ENCODE measurements around the gene ZFP36L2.

Gene ZFP36L2

DNA sequence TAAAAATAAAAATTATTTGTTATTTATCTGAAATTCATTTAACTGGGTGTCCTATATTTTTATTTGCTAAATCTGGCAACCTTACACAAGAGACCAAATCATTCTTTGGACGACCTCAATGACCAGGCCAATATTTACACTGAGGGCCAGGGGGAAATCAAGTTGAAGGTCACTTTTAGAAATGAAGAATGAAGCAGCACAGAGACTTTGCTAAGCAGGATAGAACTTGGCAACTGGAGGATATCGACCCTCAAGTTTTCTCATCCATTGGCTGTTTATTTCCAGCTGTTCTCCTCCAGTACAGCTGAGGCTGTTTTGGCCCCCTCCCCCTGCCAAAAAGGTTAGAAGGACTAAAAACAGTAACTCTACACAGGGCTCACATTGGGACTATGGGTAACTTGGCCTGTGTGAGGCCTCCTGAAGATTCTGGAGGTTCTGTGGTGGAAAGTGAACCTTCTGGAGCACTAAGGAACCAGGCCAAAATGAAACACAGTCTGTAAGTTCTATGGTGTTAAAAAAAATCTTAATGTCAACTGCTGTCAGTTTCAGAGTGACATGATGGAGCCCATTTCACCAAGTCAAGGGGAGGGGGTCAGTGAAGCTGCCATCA is 32.2 kb upstream of the ZFP36L2 start:
- no peaks in the 10 kb centered on the region for H3K9me3 ChIP-seq (replicated peaks in 1 of 2; ENCODE audit: control insufficient read depth in 2 of 2, insufficient read depth in 1 of 2, low read depth in 1 of 2, low read length in 2 of 2)
- H3K79me1 ChIP-seq (ENCODE audit: low read depth, low read length) = no peaks in the 10 kb centered on the region
- no peak overlapping the region for H3K4ac ChIP-seq (ENCODE audit: low read length)
- no peaks in the 10 kb centered on the region for H3K4me1 ChIP-seq (ENCODE audit: control insufficient read depth in 2 of 2, insufficient read depth in 1 of 2, low read depth in 1 of 2, low read length in 2 of 2)
- H2BK12ac ChIP-seq (ENCODE audit: low read length) = no peak overlapping the region
- H3K18ac ChIP-seq (ENCODE audit: low read length) = no peak overlapping the region
- H2BK5ac ChIP-seq (ENCODE audit: low read length) = no peak overlapping the region
- no peak overlapping the region for H3K27ac ChIP-seq (replicated peaks; ENCODE audit: low read length)
- H3K4me3 ChIP-seq (ENCODE audit: low read length in 2 of 2) = no peak overlapping the region
- DNase-seq (ENCODE audit: low spot score) = no peak
- H3K14ac ChIP-seq (ENCODE audit: low read length) = no peak overlapping the region
- H2AK5ac ChIP-seq (ENCODE audit: low read depth, low read length) = no peak overlapping the region
- H3K36me3 ChIP-seq (replicated peaks in 1 of 2; ENCODE audit: control insufficient read depth in 2 of 2, insufficient read depth in 2 of 2, low read length in 2 of 2) = no peaks in the 10 kb centered on the region
- H2AFZ ChIP-seq (ENCODE audit: low read length) = no peak overlapping the region
- H2BK120ac ChIP-seq (ENCODE audit: low read depth, low read length) = no peak overlapping the region
- H4K91ac ChIP-seq (ENCODE audit: low read depth, low read length, poor library complexity) = no peak overlapping the region
- WGBS, 2 donors (ENCODE audit: extremely low coverage in 2 of 2, insufficient read length in 2 of 2, insufficient replicate concordance in 1 of 2) = no CpG with 5 or more reads among the region's 2 CpGs
- no peak overlapping the region for H3K9ac ChIP-seq (ENCODE audit: low read depth, low read length, poor library complexity)
- H3K27me3 ChIP-seq (ENCODE audit: control insufficient read depth in 3 of 3, insufficient read depth in 3 of 3, low read depth in 1 of 3, low read length in 3 of 3) = no peaks in the 10 kb centered on the region
- H2BK15ac ChIP-seq (ENCODE audit: low read length) = no peak overlapping the region
- H3K23ac ChIP-seq (ENCODE audit: low read depth, low read length, poor library complexity) = no peak overlapping the region
- no peak overlapping the region for H4K8ac ChIP-seq (ENCODE audit: low read depth, low read length)
- no peak overlapping the region for H3K4me2 ChIP-seq (ENCODE audit: insufficient read depth, low read length, poor library complexity, severe bottlenecking)

DNA sequence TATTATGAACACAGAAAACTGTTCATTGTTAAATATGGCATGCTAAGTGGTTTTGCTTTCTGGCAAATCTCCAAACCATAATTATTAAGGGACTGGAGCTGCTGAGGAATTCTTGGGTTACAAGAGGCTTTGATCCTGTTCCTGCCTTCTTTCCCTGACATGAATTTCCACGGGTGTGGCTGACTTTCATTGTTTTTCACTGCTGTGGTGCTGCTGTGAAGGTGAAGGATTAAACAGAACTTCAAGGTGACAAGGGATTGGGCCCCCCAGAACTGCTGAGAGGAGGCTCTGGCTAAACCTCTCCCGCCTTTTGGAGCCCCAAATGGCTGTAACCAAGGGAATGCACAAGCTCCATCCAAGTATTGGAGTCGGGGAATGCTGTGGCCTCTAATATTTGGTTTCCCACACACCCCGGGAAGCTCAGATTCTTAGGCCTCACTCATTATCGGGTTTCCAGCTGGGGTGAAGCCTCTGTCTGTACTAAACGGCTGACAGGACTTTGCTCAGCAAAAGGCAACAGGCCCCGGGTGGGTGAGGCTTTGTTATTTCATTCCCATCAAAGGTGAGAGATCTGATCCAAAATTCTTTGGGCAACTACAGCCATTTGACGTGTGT is 29.0 kb upstream of the ZFP36L2 start:
- Histone ChIP-seq H3K4ac (ENCODE audit: low read length) (no peak overlapping the region), H3K14ac (ENCODE audit: low read length) (no peak overlapping the region), H3K4me1 (ENCODE audit: control insufficient read depth in 2 of 2, insufficient read depth in 1 of 2, low read depth in 1 of 2, low read length in 2 of 2) (peaks cover 6 to 7% of the 10 kb centered on the region in 2 donors), H3K27ac (replicated peaks; ENCODE audit: low read length) (no peak overlapping the region), H4K91ac (ENCODE audit: low read depth, low read length, poor library complexity) (no peak overlapping the region), H3K79me1 (ENCODE audit: low read depth, low read length) (no peaks in the 10 kb centered on the region), H3K36me3 (replicated peaks in 1 of 2; ENCODE audit: control insufficient read depth in 2 of 2, insufficient read depth in 2 of 2, low read length in 2 of 2) (no peaks in the 10 kb centered on the region), H2BK120ac (ENCODE audit: low read depth, low read length) (no peak overlapping the region), H4K8ac (ENCODE audit: low read depth, low read length) (no peak overlapping the region), H2BK15ac (ENCODE audit: low read length) (no peak overlapping the region), H3K23ac (ENCODE audit: low read depth, low read length, poor library complexity) (no peak overlapping the region), H3K4me3 (ENCODE audit: low read length in 2 of 2) (no peak overlapping the region), H2AFZ (ENCODE audit: low read length) (no peak overlapping the region), H3K4me2 (ENCODE audit: insufficient read depth, low read length, poor library complexity, severe bottlenecking) (no peak overlapping the region), H2AK5ac (ENCODE audit: low read depth, low read length) (no peak overlapping the region), H3K27me3 (ENCODE audit: control insufficient read depth in 3 of 3, insufficient read depth in 3 of 3, low read depth in 1 of 3, low read length in 3 of 3) (no peaks in the 10 kb centered on the region), H3K9me3 (replicated peaks in 1 of 2; ENCODE audit: control insufficient read depth in 2 of 2, insufficient read depth in 1 of 2, low read depth in 1 of 2, low read length in 2 of 2) (no peaks in the 10 kb centered on the region), H3K18ac (ENCODE audit: low read length) (no peak overlapping the region), H3K9ac (ENCODE audit: low read depth, low read length, poor library complexity) (no peak overlapping the region), H2BK12ac (ENCODE audit: low read length) (no peak overlapping the region), H2BK5ac (ENCODE audit: low read length) (no peak overlapping the region)
- WGBS, 2 donors (ENCODE audit: extremely low coverage in 2 of 2, insufficient read length in 2 of 2, insufficient replicate concordance in 1 of 2) = no CpG with 5 or more reads among the region's 8 CpGs
- DNase-seq (ENCODE audit: low spot score) = no peak

DNA sequence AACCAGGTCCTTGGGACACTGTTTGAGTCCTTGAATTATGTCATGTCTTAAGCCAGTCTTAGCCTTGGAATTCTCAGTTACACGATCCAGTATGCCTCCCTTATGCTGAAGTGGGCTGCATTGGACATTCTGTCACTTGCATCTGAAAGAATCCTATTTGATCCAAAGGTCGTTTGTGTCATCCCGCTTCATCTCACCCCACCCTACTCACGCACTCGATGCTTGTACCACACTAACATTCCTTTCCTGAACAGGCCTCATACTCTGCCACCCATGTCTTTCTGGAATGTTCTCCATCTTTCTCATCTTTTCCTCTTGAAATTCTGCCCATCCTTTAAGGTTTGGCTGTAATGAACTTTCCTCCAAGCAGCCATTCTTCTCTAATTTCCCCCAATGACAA is 27.9 kb upstream of the ZFP36L2 start:
- WGBS, 2 donors (ENCODE audit: extremely low coverage in 2 of 2, insufficient read length in 2 of 2, insufficient replicate concordance in 1 of 2) = no CpG with 5 or more reads among the region's 5 CpGs
- no peak overlapping the region for H2BK120ac ChIP-seq (ENCODE audit: low read depth, low read length)
- H3K27ac ChIP-seq (replicated peaks; ENCODE audit: low read length) = no peak overlapping the region

GRCh38 chr2:43251171-43251731 is 24.8 kb upstream of the ZFP36L2 start:
- DNase-seq (ENCODE audit: low spot score) = no peak
- H3K14ac ChIP-seq (ENCODE audit: low read length) = no peak overlapping the region
- no peaks in the 10 kb centered on the region for H3K9me3 ChIP-seq (replicated peaks in 1 of 2; ENCODE audit: control insufficient read depth in 2 of 2, insufficient read depth in 1 of 2, low read depth in 1 of 2, low read length in 2 of 2)
- H3K4ac ChIP-seq (ENCODE audit: low read length) = no peak overlapping the region
- no peak overlapping the region for H3K23ac ChIP-seq (ENCODE audit: low read depth, low read length, poor library complexity)
- no peak overlapping the region for H2BK12ac ChIP-seq (ENCODE audit: low read length)
- H2AFZ ChIP-seq (ENCODE audit: low read length) = peak overlapping the region; percentile 2
- H2BK5ac ChIP-seq (ENCODE audit: low read length) = no peak overlapping the region
- H3K9ac ChIP-seq (ENCODE audit: low read depth, low read length, poor library complexity) = no peak overlapping the region
- no peak overlapping the region for H4K8ac ChIP-seq (ENCODE audit: low read depth, low read length)
- WGBS, 2 donors (ENCODE audit: extremely low coverage in 2 of 2, insufficient read length in 2 of 2, insufficient replicate concordance in 1 of 2) = no CpG with 5 or more reads among the region's 5 CpGs
- H3K4me3 ChIP-seq (ENCODE audit: low read length in 2 of 2) = no peak overlapping the region
- no peak overlapping the region for H4K91ac ChIP-seq (ENCODE audit: low read depth, low read length, poor library complexity)
- H3K36me3 ChIP-seq (replicated peaks in 1 of 2; ENCODE audit: control insufficient read depth in 2 of 2, insufficient read depth in 2 of 2, low read length in 2 of 2) = no peaks in the 10 kb centered on the region
- H2BK120ac ChIP-seq (ENCODE audit: low read depth, low read length) = no peak overlapping the region
- H3K18ac ChIP-seq (ENCODE audit: low read length) = peak overlapping the region; percentile 79
- H2AK5ac ChIP-seq (ENCODE audit: low read depth, low read length) = no peak overlapping the region
- H3K79me1 ChIP-seq (ENCODE audit: low read depth, low read length) = no peaks in the 10 kb centered on the region
- H3K27me3 ChIP-seq (ENCODE audit: control insufficient read depth in 3 of 3, insufficient read depth in 3 of 3, low read depth in 1 of 3, low read length in 3 of 3) = no peaks in the 10 kb centered on the region
- no peak overlapping the region for H3K4me2 ChIP-seq (ENCODE audit: insufficient read depth, low read length, poor library complexity, severe bottlenecking)
- H3K27ac ChIP-seq (replicated peaks; ENCODE audit: low read length) = no peak overlapping the region
- H2BK15ac ChIP-seq (ENCODE audit: low read length) = no peak overlapping the region
- peaks cover 6 to 9% of the 10 kb centered on the region in 2 donors for H3K4me1 ChIP-seq (ENCODE audit: control insufficient read depth in 2 of 2, insufficient read depth in 1 of 2, low read depth in 1 of 2, low read length in 2 of 2)

More for the DNA sequence above, 27.9 kb upstream of the ZFP36L2 start:
- Histone ChIP-seq H3K4me2 (ENCODE audit: insufficient read depth, low read length, poor library complexity, severe bottlenecking) (no peak overlapping the region), H3K4ac (ENCODE audit: low read length) (no peak overlapping the region), H4K8ac (ENCODE audit: low read depth, low read length) (no peak overlapping the region), H3K27me3 (ENCODE audit: control insufficient read depth in 3 of 3, insufficient read depth in 3 of 3, low read depth in 1 of 3, low read length in 3 of 3) (no peaks in the 10 kb centered on the region), H3K9me3 (replicated peaks in 1 of 2; ENCODE audit: control insufficient read depth in 2 of 2, insufficient read depth in 1 of 2, low read depth in 1 of 2, low read length in 2 of 2) (no peaks in the 10 kb centered on the region), H2BK15ac (ENCODE audit: low read length) (no peak overlapping the region), H3K4me3 (ENCODE audit: low read length in 2 of 2) (no peak overlapping the region), H2BK5ac (ENCODE audit: low read length) (no peak overlapping the region), H3K4me1 (ENCODE audit: control insufficient read depth in 2 of 2, insufficient read depth in 1 of 2, low read depth in 1 of 2, low read length in 2 of 2) (peaks cover 6 to 7% of the 10 kb centered on the region in 2 donors), H3K9ac (ENCODE audit: low read depth, low read length, poor library complexity) (no peak overlapping the region), H2AFZ (ENCODE audit: low read length) (no peak overlapping the region), H2BK12ac (ENCODE audit: low read length) (no peak overlapping the region), H3K14ac (ENCODE audit: low read length) (no peak overlapping the region), H3K23ac (ENCODE audit: low read depth, low read length, poor library complexity) (no peak overlapping the region), H3K79me1 (ENCODE audit: low read depth, low read length) (no peaks in the 10 kb centered on the region), H3K36me3 (replicated peaks in 1 of 2; ENCODE audit: control insufficient read depth in 2 of 2, insufficient read depth in 2 of 2, low read length in 2 of 2) (no peaks in the 10 kb centered on the region), H2AK5ac (ENCODE audit: low read depth, low read length) (no peak overlapping the region), H4K91ac (ENCODE audit: low read depth, low read length, poor library complexity) (no peak overlapping the region), H3K18ac (ENCODE audit: low read length) (no peak overlapping the region)
- DNase-seq (ENCODE audit: low spot score) = no peak
